Measurements from ENCODE around the gene KIF20B.
"Not testable (repeated sequence)": the region's sequence is repeated elsewhere in the genome, so short reads cannot be mapped to it uniquely, and the experiment has no call there.

KIF20B gene

GRCh38 chr10:89782470-89782869 is 81.1 kb downstream of the KIF20B start:
- FAIRE-seq, result peak; percentile 34

DNA sequence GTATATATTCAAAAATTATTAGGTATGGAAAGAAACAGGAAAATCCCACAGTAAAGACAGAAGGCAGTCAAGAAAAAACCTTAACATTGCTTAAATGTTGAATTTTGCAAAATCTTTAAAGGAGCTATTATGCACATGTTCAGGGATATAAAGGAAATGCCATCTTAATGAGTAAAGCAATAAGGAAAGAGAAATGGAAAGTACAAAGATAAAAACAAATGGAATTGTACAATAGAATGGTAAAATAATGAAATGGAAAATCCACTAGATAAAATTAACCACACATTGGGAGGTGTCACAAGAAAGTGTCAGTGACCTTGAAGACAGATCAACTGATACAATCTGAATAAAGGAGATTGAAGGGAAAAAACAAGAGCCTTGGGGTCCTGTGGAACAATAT is 82.0 kb downstream of the KIF20B start:
- FAIRE-seq, result no peak

- no peak for FAIRE-seq
Measured at GRCh38 chr10:89785095-89785494, 83.7 kb downstream of the KIF20B start.

GRCh38 chr10:89789188-89789877 is 87.9 kb downstream of the KIF20B start:
- no peak for FAIRE-seq

DNA sequence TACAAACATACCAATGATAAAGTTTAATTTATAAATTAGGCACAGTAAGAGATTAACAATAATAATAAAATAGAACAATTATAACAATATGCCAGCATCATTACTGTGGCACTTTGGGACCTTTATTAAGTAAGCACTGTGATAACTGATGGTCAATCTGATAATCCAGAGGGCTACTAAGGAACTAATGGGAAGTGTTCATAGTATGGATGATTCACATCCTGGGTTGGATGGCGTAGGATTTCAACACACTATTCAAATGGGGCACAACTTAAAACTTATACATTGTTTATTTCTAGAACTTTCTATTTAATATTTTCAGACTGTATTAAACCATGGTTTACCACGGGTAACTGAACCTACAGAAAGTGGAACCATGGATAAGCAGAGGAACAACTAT is 90.8 kb downstream of the KIF20B start:
- no peak for FAIRE-seq

DNA sequence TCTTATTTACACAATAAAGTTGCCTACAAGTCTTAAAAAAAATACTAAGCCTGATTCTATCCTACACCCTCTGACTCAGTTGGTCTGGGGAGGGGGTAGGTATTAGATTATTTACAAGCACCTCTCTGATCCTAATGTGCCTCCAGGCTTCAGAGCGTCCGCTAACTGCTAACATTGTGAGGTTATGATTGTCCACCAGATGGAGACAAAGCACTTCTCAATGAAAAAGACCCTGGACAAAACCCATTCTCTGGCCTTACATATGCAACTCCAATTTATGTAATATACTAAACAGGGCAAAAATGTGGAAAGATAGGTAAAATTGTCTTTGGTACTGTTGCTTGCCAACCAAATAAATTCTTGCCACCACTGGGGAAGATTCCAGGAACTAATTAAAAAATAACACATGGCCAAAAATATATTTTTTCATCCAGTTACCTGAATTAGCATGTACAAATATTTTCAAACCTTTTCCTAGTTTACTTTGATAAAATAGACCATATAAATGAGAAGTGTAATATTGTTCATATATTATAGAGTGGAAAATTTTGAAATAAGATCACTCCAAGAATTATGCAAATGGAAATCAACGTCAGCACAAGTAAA is 92.4 kb downstream of the KIF20B start:
- peak; percentile 80 for FAIRE-seq

DNA sequence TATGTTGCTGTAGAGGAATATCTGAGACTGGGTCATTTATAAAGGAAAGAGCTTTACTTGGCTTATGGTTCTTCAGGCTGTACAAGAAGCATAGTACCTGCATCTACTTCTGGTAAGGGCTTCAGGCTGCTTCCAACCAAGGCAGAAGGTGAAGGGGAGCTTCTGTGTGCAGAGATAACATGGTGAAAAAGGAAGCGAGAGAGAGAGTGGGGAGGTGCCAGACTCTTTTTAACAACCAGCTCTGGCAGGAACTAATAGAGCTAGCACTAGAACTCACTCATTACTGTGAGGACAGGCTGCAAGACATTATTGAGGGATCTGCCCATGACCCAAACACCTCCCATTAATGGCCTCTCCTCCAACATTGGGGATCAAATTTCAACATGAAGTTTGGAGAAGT is 94.5 kb downstream of the KIF20B start:
- FAIRE-seq, result no peak

GRCh38 chr10:89798092-89798491 is 96.7 kb downstream of the KIF20B start:
- FAIRE-seq, result no peak

DNA sequence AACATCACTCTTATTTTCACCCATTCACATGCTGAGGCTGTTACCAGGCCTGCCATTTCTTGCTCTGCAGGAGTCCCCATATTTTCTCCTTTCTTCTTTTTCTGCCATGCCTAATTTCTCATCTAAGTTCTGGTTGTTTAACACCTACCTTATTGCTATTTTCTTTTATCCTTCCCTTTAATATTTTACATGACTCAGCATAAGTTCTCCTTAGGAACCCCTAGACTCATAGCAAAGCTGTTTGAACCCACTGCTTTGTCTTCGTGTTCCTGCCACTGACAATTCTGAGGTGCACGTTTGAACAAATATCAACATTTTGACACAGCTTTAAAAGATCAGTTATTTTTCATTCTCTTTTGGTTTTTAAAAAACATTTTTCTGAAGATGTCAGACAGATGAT is 98.2 kb downstream of the KIF20B start:
- no peak for FAIRE-seq

DNA sequence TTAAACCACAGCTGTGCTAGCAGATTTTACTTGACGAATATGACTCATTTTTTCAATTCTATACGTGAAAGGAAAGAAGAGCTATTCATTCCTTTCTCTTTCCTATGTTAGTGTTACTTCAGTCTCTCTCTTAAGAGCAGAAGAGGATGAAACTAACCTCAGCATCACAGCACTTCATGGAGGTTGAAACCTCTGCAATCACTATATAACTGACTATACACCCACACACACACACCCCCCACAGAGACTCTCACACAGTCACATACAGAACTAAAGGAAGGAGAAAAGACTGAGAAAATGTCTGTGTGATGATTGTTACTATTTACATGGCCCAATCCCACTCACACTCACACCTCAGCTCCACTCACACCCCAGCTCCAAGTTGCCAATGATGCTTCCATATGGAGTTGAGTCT is 104.2 kb downstream of the KIF20B start:
- FAIRE-seq, result no peak

GRCh38 chr10:89808842-89809241 is 107.5 kb downstream of the KIF20B start:
- FAIRE-seq, result no peak

DNA sequence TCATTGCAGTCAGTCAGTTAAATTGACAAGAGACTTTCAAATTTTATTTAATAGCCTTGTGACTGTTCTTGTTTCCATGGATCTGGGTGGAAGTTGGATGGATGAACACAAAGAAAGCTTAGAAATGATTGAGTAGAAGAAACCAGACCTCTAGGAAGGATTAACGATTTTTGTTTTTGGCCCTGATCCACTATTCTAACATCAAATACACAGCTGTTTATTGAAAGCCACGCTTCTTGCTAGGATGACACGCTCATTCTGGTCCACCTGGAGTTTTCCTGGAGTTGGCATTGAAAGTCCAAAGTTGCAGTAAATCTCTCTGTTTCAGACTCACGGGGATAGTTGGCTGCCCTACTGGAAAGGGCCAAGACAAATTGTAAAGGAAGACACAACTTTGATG is 108.4 kb downstream of the KIF20B start:
- no peak for FAIRE-seq

DNA sequence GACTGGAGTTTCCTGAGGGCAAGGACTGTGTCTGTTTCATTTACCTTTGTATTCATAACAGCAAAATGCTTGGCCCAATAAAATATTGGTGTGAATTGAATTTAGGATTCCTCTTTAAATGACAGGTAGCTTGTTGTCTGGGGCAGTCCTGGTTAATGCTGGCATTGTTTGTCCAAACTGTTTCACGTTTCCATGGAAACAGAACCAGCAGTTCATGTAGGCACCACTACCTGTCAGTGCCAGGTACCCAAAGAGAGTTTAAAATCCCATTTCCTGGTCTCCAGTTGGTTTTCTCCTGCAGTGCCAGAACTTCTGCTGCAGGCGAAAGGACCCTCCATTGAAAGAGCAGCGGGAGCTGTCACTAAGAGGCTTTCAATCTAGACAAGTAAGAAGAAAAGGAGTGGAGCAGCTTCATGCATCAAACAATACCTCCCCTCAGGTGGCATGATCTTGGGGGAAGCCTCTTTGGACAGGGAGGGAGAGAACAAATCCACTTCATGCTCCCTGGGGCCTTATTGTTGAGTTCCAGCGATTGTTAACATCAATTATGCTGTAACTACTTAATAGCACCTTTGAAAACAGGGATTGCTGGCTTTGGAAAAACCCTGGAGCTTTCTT is 109.6 kb downstream of the KIF20B start:
- FAIRE-seq, result no peak

DNA sequence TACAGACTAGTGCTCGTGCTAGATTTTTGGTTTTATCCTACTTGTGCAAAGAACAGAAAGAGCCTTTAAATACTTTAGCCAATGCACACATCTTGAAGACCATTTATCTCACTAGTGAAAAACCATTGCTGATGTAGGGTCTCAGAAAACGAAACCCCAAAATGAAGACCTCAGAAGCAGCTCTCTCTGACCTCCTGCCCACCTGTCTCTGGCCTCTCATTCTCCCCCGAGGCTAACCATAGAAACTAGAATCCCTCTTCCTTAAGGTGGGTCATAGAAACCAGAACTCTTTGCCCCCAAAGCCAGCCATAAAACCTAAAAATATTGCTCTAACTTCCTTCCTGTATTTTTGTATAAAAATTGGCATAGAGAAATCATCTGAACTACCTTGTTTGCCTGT is 112.2 kb downstream of the KIF20B start:
- no peak for FAIRE-seq

DNA sequence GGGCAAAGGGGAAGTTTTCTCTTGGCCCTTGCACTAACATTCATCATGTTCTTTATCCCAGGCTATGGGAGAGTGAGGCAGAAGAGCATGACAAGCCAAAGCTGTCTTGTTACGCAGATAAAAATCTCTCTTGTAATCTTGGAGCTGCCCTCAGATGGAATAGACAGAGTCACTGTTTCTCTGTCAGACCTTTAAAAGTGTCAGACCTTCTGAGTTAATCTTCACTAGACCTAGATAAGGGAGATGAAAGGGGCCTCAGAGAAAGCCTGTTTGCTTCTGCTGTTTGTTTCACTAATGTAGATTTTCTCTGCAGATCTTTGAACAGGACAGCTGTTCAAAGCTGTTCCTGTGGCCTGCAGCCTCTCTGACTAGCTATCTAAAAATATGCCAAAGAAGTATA is 112.9 kb downstream of the KIF20B start:
- no peak for FAIRE-seq

DNA sequence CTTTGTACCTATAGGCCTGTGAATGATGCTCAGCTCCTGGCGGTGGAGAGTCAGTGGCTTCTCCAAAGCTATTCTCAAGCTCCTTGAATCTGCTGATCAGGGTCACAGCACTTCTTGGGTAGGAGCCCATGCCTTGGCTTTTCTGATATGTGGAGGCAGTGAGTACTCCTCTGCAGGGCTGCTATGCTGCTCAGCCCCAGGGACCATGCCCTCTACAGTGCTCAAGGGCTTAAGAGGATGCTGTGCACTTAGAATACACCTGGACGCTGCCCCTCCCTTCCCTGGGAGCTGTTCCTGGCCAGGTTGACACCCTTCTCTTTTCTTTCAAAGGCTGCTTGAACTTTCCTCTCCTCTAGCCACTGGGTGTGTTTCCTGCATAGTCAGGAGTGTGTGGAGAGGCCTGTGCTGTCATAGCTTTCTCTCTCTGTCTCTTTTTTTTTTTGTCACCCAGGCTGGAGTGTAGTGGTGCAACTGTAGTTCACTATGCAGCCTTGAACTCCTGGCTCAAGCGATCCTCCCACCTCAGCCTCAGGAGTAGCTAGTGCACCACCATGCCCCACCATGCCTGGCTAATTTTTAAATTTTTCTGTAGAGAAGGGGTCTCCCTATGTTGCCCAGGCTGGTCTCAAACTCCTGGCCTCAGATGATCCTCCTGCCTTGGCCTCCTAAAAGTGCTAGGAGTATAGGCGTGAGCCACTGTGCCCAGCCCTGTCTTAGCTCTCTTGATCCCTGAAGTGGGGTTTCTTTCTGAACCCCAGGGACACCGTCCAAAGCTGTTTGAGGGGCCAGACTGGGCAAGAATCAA is 113.9 kb downstream of the KIF20B start:
- no peak for FAIRE-seq

DNA sequence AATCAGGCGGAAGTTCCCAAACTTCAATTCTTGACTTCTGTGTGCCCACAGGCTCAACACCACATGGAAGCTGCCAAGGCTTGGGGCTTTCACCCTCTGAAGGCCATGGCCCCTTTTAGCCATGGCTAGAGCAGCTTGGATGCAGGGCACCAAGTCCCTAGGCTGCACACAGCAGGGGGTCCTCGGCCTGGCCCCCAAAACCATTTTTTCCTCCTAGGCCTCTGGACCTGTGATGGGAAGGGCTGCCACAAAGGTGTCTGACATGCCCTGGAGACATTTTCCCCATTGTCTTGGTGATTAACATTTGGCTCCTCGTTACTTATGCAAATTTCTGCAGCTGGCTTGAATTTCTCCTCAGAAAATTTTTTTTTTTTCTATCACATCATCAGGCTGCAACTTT is 117.6 kb downstream of the KIF20B start:
- FAIRE-seq, result not testable (repeated sequence)
